Ectodermal cell (in vitro differentiated cells): ENCODE measurements around the gene RAD9A.
"Not testable (repeated sequence)": the region's sequence is repeated elsewhere in the genome, so short reads cannot be mapped to it uniquely, and the experiment has no call there.

ENCODE experiments used
- H3K27ac ChIP-seq: 2 replicates; pipeline ENCODE4 v1.7.0; 2013; ENCODE audit warnings: mild to moderate bottlenecking, low read depth, low read length; ENCODE audit not compliant: insufficient read depth, poor library complexity, severe bottlenecking
- H3K27me3 ChIP-seq: 2 replicates; pipeline ENCODE4 v1.7.0; 2013; ENCODE audit warnings: mild to moderate bottlenecking, low read length; ENCODE audit not compliant: insufficient read depth, control insufficient read depth, poor library complexity, severe bottlenecking
- H3K36me3 ChIP-seq: one replicate; pipeline ENCODE4 v1.7.0; 2013; ENCODE audit warnings: low read length; ENCODE audit not compliant: control insufficient read depth, insufficient read depth
- H3K4me1 ChIP-seq: one replicate; pipeline ENCODE4 v1.7.0; 2013; ENCODE audit warnings: low read length; ENCODE audit not compliant: control insufficient read depth, insufficient read depth
- H3K4me3 ChIP-seq: 2 replicates; pipeline ENCODE4 v1.7.0; 2013; ENCODE audit warnings: low read depth, low read length, control low read depth; ENCODE audit not compliant: insufficient read depth
- H3K9me3 ChIP-seq: 2 replicates; pipeline ENCODE4 v1.7.0; 2013; ENCODE audit warnings: mild to moderate bottlenecking, low read length, moderate library complexity; ENCODE audit not compliant: control insufficient read depth
- WGBS, 2 experiments: methylation state at CpG; one replicate each; pipeline ENCODE4 v1.1.7; 2013; ENCODE audit warnings: missing lambda C conversion rate in 2 of 2; 5-methylcytosine and 5-hydroxymethylcytosine counted together

RAD9A gene

GRCh38 chr11:67419325-67420049 lies 27.7 kb downstream of the RAD9A start:
- Histone ChIP-seq H3K4me3 (no peak overlapping the region), H3K27ac (no peak overlapping the region), H3K9me3 (no peaks in the 10 kb centered on the region), H3K36me3 (no peaks in the 10 kb centered on the region), H3K4me1 (peaks cover 5% of the 10 kb centered on the region), H3K27me3 (peaks cover 44% of the 10 kb centered on the region)
- WGBS, 2 experiments = 94 to 96% methylated on average over 21 of the region's 21 CpGs

- Histone ChIP-seq H3K4me3 (peak overlapping the region; percentile 43), H3K4me1 (peaks cover 5% of the 10 kb centered on the region), H3K27ac (no peak overlapping the region), H3K9me3 (no peaks in the 10 kb centered on the region), H3K27me3 (peaks cover 36% of the 10 kb centered on the region), H3K36me3 (no peaks in the 10 kb centered on the region)
- WGBS, 2 experiments = 44 to 45% methylated on average over 15 of the region's 15 CpGs
Observed at GRCh38 chr11:67420147-67420645, 28.4 kb downstream of the RAD9A start.

GRCh38 chr11:67420646-67421429 lies 29.1 kb downstream of the RAD9A start:
- no peaks in the 10 kb centered on the region for H3K9me3 ChIP-seq
- H3K36me3 ChIP-seq = no peaks in the 10 kb centered on the region
- 1% methylated on average over 97 of the region's 97 CpGs for WGBS, 2 experiments
- peak overlapping the region; percentile 43 for H3K4me3 ChIP-seq
- no peak overlapping the region for H3K27ac ChIP-seq
- H3K27me3 ChIP-seq = peaks cover 30% of the 10 kb centered on the region
- peaks cover 5% of the 10 kb centered on the region for H3K4me1 ChIP-seq

- H3K27ac ChIP-seq = no peak overlapping the region
- H3K36me3 ChIP-seq = no peaks in the 10 kb centered on the region
- peaks cover 23% of the 10 kb centered on the region for H3K27me3 ChIP-seq
- WGBS, 2 experiments = 78% methylated on average over 22 of the region's 22 CpGs
- H3K4me1 ChIP-seq = peaks cover 5% of the 10 kb centered on the region
- H3K9me3 ChIP-seq = no peaks in the 10 kb centered on the region
- no peak overlapping the region for H3K4me3 ChIP-seq
Observed at GRCh38 chr11:67421430-67422031, 29.7 kb downstream of the RAD9A start.

- WGBS, 2 experiments = 74 to 81% methylated on average over 6 of the region's 6 CpGs
- H3K27ac ChIP-seq = no peak overlapping the region
- peaks cover 5% of the 10 kb centered on the region for H3K4me1 ChIP-seq
- H3K4me3 ChIP-seq = no peak overlapping the region
- no peaks in the 10 kb centered on the region for H3K9me3 ChIP-seq
- peaks cover 20% of the 10 kb centered on the region for H3K27me3 ChIP-seq
- H3K36me3 ChIP-seq = no peaks in the 10 kb centered on the region
Observed at GRCh38 chr11:67422891-67423290, 31.1 kb downstream of the RAD9A start.

GRCh38 chr11:67423466-67423865 lies 31.7 kb downstream of the RAD9A start:
- no peak overlapping the region for H3K27ac ChIP-seq
- H3K27me3 ChIP-seq = peaks cover 19% of the 10 kb centered on the region
- no peaks in the 10 kb centered on the region for H3K36me3 ChIP-seq
- WGBS, 2 experiments = 96% methylated on average over 13 of the region's 13 CpGs
- no peak overlapping the region for H3K4me3 ChIP-seq
- H3K9me3 ChIP-seq = no peaks in the 10 kb centered on the region
- peaks cover 5% of the 10 kb centered on the region for H3K4me1 ChIP-seq

GRCh38 chr11:67423891-67424613 lies 32.3 kb downstream of the RAD9A start:
- Histone ChIP-seq H3K27ac (no peak overlapping the region), H3K4me1 (peaks cover 8% of the 10 kb centered on the region), H3K27me3 (peaks cover 16% of the 10 kb centered on the region), H3K9me3 (no peaks in the 10 kb centered on the region), H3K36me3 (no peaks in the 10 kb centered on the region), H3K4me3 (no peak overlapping the region)
- 92 to 93% methylated on average over 34 of the region's 34 CpGs for WGBS, 2 experiments

- not testable (repeated sequence) for H3K9me3 ChIP-seq, H3K4me1 ChIP-seq, H3K36me3 ChIP-seq, H3K27me3 ChIP-seq, H3K27ac ChIP-seq
- peak overlapping the region; percentile 66 for H3K4me3 ChIP-seq
- 94% methylated on average over 19 of the region's 19 CpGs for WGBS, 2 experiments
Observed at GRCh38 chr11:67427364-67427859, 35.6 kb downstream of the RAD9A start.

GRCh38 chr11:67428052-67429001 lies 36.5 kb downstream of the RAD9A start, which contains the start of gene RPS6KB2:
Gene RPS6KB2, plus strand, starts transcription at chr11:67428494. Its CDS starts 52 bp downstream, at chr11:67428546.
- Histone ChIP-seq H3K27me3 (no peaks in the 10 kb centered on the region), H3K4me3 (peak within 1 kb of the TSS; percentile 66), H3K27ac (peak within 1 kb of the TSS; percentile 36), H3K4me1 (peaks cover 7% of the 10 kb centered on the region), H3K36me3 (no peaks in the 10 kb centered on the region), H3K9me3 (no peaks in the 10 kb centered on the region)
- 5 to 6% methylated on average over 68 of the region's 68 CpGs for WGBS, 2 experiments
